Measurements from ENCODE around the gene MMP15. TPM values are rescaled to one million over a fixed set of nuclear protein-coding genes. Genes with fewer than 3 reads are reported as not detected.
"Not testable (repeated sequence)": the region's sequence is repeated elsewhere in the genome, so short reads cannot be mapped to it uniquely, and the experiment has no call there.

Gene MMP15
- polyA plus RNA-seq, 1 donor (not counting 4 experiments of a cell fraction or from before 2014, with no cell fraction given), result 3.7 TPM

GRCh38 chr16:58002416-58002800, 23.1 kb upstream of the MMP15 start:
- Histone ChIP-seq H3K4me2 (ENCODE audit: control insufficient read depth, extremely low read depth, insufficient read depth, low read depth, low read length) (no peak overlapping the region), H4K20me1 (ENCODE audit: control insufficient read depth, extremely low read depth, insufficient read depth, low read length) (no peaks in the 10 kb centered on the region), H3K27ac (ENCODE audit: control insufficient read depth, insufficient read depth, low read length) (no peak overlapping the region), H3K27me3 (ENCODE audit: control insufficient read depth, extremely low read depth, insufficient read depth, low read length) (no peaks in the 10 kb centered on the region), H3K9me3 (ENCODE audit: control insufficient read depth, low read depth, low read length) (no peaks in the 10 kb centered on the region), H3K4me3 (ENCODE audit: control insufficient read depth in 2 of 3, extremely low read depth in 1 of 3, insufficient read depth in 2 of 3, low read depth in 1 of 3, low read length in 3 of 3) (no peak overlapping the region), H3K9me1 (ENCODE audit: control insufficient read depth, extremely low read depth, insufficient read depth, low read length) (no peaks in the 10 kb centered on the region), H3K9ac (ENCODE audit: control insufficient read depth, extremely low read depth, insufficient read depth, low read length) (no peak overlapping the region), H3K79me2 (ENCODE audit: control insufficient read depth, insufficient read depth, low read length) (peaks cover 28% of the 10 kb centered on the region), H3K4me1 (ENCODE audit: control insufficient read depth, extremely low read depth, insufficient read depth, low read length) (peaks cover 29% of the 10 kb centered on the region), H3K36me3 (ENCODE audit: control insufficient read depth in 2 of 2, extremely low read depth in 1 of 2, insufficient read depth in 2 of 2, low read length in 2 of 2) (peaks cover 8 to 9% of the 10 kb centered on the region in 2 experiments), H2AFZ (ENCODE audit: control insufficient read depth, low read length) (no peak overlapping the region)
- no peak for TF ChIP-seq EZH2 (IDR thresholded peaks at IDR 0.05; ENCODE audit: low read length)
- TF ChIP-seq CTCF (optimal IDR thresholded peaks at IDR 0.05 in 1 of 3, IDR thresholded peaks at IDR 0.05 in 1 of 3, conservative IDR thresholded peaks at IDR 0.05 in 1 of 3; ENCODE audit: extremely low read depth in 1 of 3, insufficient read depth in 2 of 3, low read length in 3 of 3), result no peak
- FAIRE-seq, result no peak
- no peak for DNase-seq (ENCODE audit: low read depth, low spot score)
- dilution Hi-C loops (cut with MboI; ENCODE audit: extremely low pct_ligation_motif_present, low sequenced_read_pairs), result no loop called here

GRCh38 chr16:58002936-58003335, 22.6 kb upstream of the MMP15 start:
- no peak overlapping the region for H3K4me3 ChIP-seq (ENCODE audit: control insufficient read depth in 2 of 3, extremely low read depth in 1 of 3, insufficient read depth in 2 of 3, low read depth in 1 of 3, low read length in 3 of 3)
- H3K9me3 ChIP-seq (ENCODE audit: control insufficient read depth, low read depth, low read length), result no peaks in the 10 kb centered on the region
- H3K36me3 ChIP-seq (ENCODE audit: control insufficient read depth in 2 of 2, extremely low read depth in 1 of 2, insufficient read depth in 2 of 2, low read length in 2 of 2), result peaks cover 4 to 9% of the 10 kb centered on the region in 2 experiments
- DNase-seq (ENCODE audit: low read depth, low spot score), result no peak
- peaks cover 30% of the 10 kb centered on the region for H3K79me2 ChIP-seq (ENCODE audit: control insufficient read depth, insufficient read depth, low read length)
- no peak overlapping the region for H2AFZ ChIP-seq (ENCODE audit: control insufficient read depth, low read length)
- dilution Hi-C loops (cut with MboI; ENCODE audit: extremely low pct_ligation_motif_present, low sequenced_read_pairs), result no loop called here
- H3K9ac ChIP-seq (ENCODE audit: control insufficient read depth, extremely low read depth, insufficient read depth, low read length), result no peak overlapping the region
- no peaks in the 10 kb centered on the region for H4K20me1 ChIP-seq (ENCODE audit: control insufficient read depth, extremely low read depth, insufficient read depth, low read length)
- H3K4me1 ChIP-seq (ENCODE audit: control insufficient read depth, extremely low read depth, insufficient read depth, low read length), result peaks cover 29% of the 10 kb centered on the region
- no peak for TF ChIP-seq CTCF (optimal IDR thresholded peaks at IDR 0.05 in 1 of 3, IDR thresholded peaks at IDR 0.05 in 1 of 3, conservative IDR thresholded peaks at IDR 0.05 in 1 of 3; ENCODE audit: extremely low read depth in 1 of 3, insufficient read depth in 2 of 3, low read length in 3 of 3)
- TF ChIP-seq EZH2 (IDR thresholded peaks at IDR 0.05; ENCODE audit: low read length), result no peak
- no peaks in the 10 kb centered on the region for H3K9me1 ChIP-seq (ENCODE audit: control insufficient read depth, extremely low read depth, insufficient read depth, low read length)
- H3K4me2 ChIP-seq (ENCODE audit: control insufficient read depth, extremely low read depth, insufficient read depth, low read depth, low read length), result no peak overlapping the region
- FAIRE-seq, result no peak
- no peak overlapping the region for H3K27ac ChIP-seq (ENCODE audit: control insufficient read depth, insufficient read depth, low read length)
- no peaks in the 10 kb centered on the region for H3K27me3 ChIP-seq (ENCODE audit: control insufficient read depth, extremely low read depth, insufficient read depth, low read length)

GRCh38 chr16:58004736-58005135, 20.8 kb upstream of the MMP15 start:
- H4K20me1 ChIP-seq (ENCODE audit: control insufficient read depth, extremely low read depth, insufficient read depth, low read length); DNase-seq (ENCODE audit: low read depth, low spot score); H3K9ac ChIP-seq (ENCODE audit: control insufficient read depth, extremely low read depth, insufficient read depth, low read length); H3K9me3 ChIP-seq (ENCODE audit: control insufficient read depth, low read depth, low read length); H3K27me3 ChIP-seq (ENCODE audit: control insufficient read depth, extremely low read depth, insufficient read depth, low read length); dilution Hi-C loops (cut with MboI; ENCODE audit: extremely low pct_ligation_motif_present, low sequenced_read_pairs); H3K27ac ChIP-seq (ENCODE audit: control insufficient read depth, insufficient read depth, low read length); H3K4me2 ChIP-seq (ENCODE audit: control insufficient read depth, extremely low read depth, insufficient read depth, low read depth, low read length); H3K9me1 ChIP-seq (ENCODE audit: control insufficient read depth, extremely low read depth, insufficient read depth, low read length); FAIRE-seq; H2AFZ ChIP-seq (ENCODE audit: control insufficient read depth, low read length); H3K4me3 ChIP-seq (ENCODE audit: control insufficient read depth in 2 of 3, extremely low read depth in 1 of 3, insufficient read depth in 2 of 3, low read depth in 1 of 3, low read length in 3 of 3): not testable (repeated sequence)
- H3K79me2 ChIP-seq (ENCODE audit: control insufficient read depth, insufficient read depth, low read length), result peaks cover 34% of the 10 kb centered on the region
- H3K36me3 ChIP-seq (ENCODE audit: control insufficient read depth in 2 of 2, extremely low read depth in 1 of 2, insufficient read depth in 2 of 2, low read length in 2 of 2), result peaks cover 7 to 10% of the 10 kb centered on the region in 2 experiments
- peaks cover 11% of the 10 kb centered on the region for H3K4me1 ChIP-seq (ENCODE audit: control insufficient read depth, extremely low read depth, insufficient read depth, low read length)

All from keratinocyte (primary cell).